Ovary (tissue), 9 donors: Measurements from ENCODE around the gene PSMD12. TPM values are rescaled to one million over a fixed set of nuclear protein-coding genes. Genes with fewer than 3 reads are reported as not detected.
"Not testable (repeated sequence)": the region's sequence is repeated elsewhere in the genome, so short reads cannot be mapped to it uniquely, and the experiment has no call there.

ENCODE experiments used
- DNase-seq, 5 donors: peaks; one replicate each; pipeline ENCODE4 v3.0.0-alpha.2; 2019 to 2020
- H3K27ac ChIP-seq, 2 donors: fragments of 200-600 bp; one replicate each; pipeline versions ENCODE4 v1.5.1 to v1.8.0; 2019 to 2022
- H3K27me3 ChIP-seq: fragments of 200-600 bp; one replicate; pipeline ENCODE4 v1.8.0; 2022
- H3K36me3 ChIP-seq: fragments of 200-600 bp; sonication (generic); one replicate; pipeline ENCODE4 v1.5.1; 2019
- H3K4me1 ChIP-seq: one replicate; pipeline ENCODE4 v1.8.1; 2013; ENCODE audit warnings: mild to moderate bottlenecking, moderate library complexity; ENCODE audit not compliant: insufficient read depth
- H3K4me3 ChIP-seq: fragments of 200-600 bp; sonication (generic); one replicate; pipeline ENCODE4 v1.5.1; 2017
- H3K9me3 ChIP-seq, 2 donors: fragments of 200-600 bp in 1 of 2; sonication (generic) in 1 of 2; one replicate each; pipeline versions ENCODE4 v1.5.1 to v1.8.1; 2013 to 2019; ENCODE audit warnings: mild to moderate bottlenecking in 1 of 2, moderate library complexity in 1 of 2
- CTCF ChIP-seq, 3 donors: fragments of 450-650 bp in 2 of 3; fragments of 200-600 bp in 1 of 3; IDR thresholded peaks; one replicate each; pipeline versions ENCODE4 v1.5.1 to v1.8.0; 2016 to 2022; ENCODE audit warnings: antibody characterized with exemption in 3 of 3, mild to moderate bottlenecking in 1 of 3
- EP300 ChIP-seq: sonication (generic); formaldehyde crosslinking; IDR thresholded peaks from one replicate; pipeline ENCODE4 v1.6.1; 2017; ENCODE audit warnings: antibody characterized with exemption
- POLR2A ChIP-seq: fragments of 450-650 bp; IDR thresholded peaks from one replicate; pipeline ENCODE4 v1.6.1; 2017; ENCODE audit warnings: antibody characterized with exemption, mild to moderate bottlenecking, moderate library complexity
- WGBS, 3 donors: extraction: QIAGEN DNeasy Blood & Tissue Kit in 1 of 3; methylation state at CpG; one replicate each; pipeline versions ENCODE4 v1.1.5 to v1.1.7; 2013 to 2017; 5-methylcytosine and 5-hydroxymethylcytosine counted together
- intact Hi-C, 4 donors: fragments of 100-400 bp; cut with DNase I; formaldehyde crosslinking; loops; one replicate each; pipeline versions ENCODE4 v1.11.0 to v1.15.1; 2022 to 2023
- polyA plus RNA-seq, 2 donors: library from polyadenylated mRNA; stranded (reverse); fragments of 200-250 nt in 1 of 2; fragments of 350-450 nt in 1 of 2; fragmentation: Illumina TruSeq in 1 of 2; extraction: RNeasy Lipid Tissue Mini Kit (QIAGEN cat#74804) in 1 of 2; gene quantifications; one replicate each; pipeline ENCODE4 v1.2.3, GENCODE V29; 2013 to 2014
- total RNA-seq, 7 donors: library from RNA; depleted of rRNA in 2 of 7; stranded (reverse); fragments of >200 nt in 2 of 7; fragmentation: NEBNext Ultra II Directional in 3 of 7; extraction: Animal tissue kit (Norgen Biotek cat#: 25700) in 3 of 7; gene quantifications; one replicate each; pipeline versions ENCODE4 v1.1.0 to v1.2.4, GENCODE V29; 2016 to 2023
- donor health status: DM: no; HTN: no; CAD: no; lungs with moderate emphysema.
- donor health status: DM: no; HTN: no; CAD: no.
- donor health status: Bipolar disorder and iron deficiency.
- donor health status: DM: yes; HTN: yes; CAD: no.
- donor health status: DM: no; HTN: no; CAD: no.
- donor health status: DM: yes; HTN: yes; CAD: no.

PSMD12 gene
- total and polyA plus RNA-seq, 9 donors: 12.4 to 41.7 (median 36.8) TPM

- Histone ChIP-seq H3K27me3 (no peaks in the 10 kb centered on the region), H3K4me1 (no peaks in the 10 kb centered on the region), H3K27ac (no peak overlapping the region), H3K9me3 (no peaks in the 10 kb centered on the region), H3K4me3 (no peak overlapping the region), H3K36me3 (no peaks in the 10 kb centered on the region)
- WGBS, 3 donors: 24 to 33% (median 30%) methylated on average over 3 of the region's 3 CpGs
- DNase-seq: no peak
- TF ChIP-seq POLR2A (no peak), EP300 (no peak), CTCF (IDR thresholded peaks at IDR 0.05) (no peak)
- intact Hi-C loops: no loop called here
Measured at GRCh38 chr17:67322042-67322787, 44.2 kb downstream of the PSMD12 start.

GRCh38 chr17:67321486-67321885 lies 44.9 kb downstream of the PSMD12 start:
- DNase-seq, H3K27me3 ChIP-seq, H3K4me1 ChIP-seq, H3K27ac ChIP-seq, H3K4me3 ChIP-seq, H3K9me3 ChIP-seq, H3K36me3 ChIP-seq, intact Hi-C loops: not testable (repeated sequence)
- WGBS, 3 donors: 74 to 82% (median 77%) methylated on average over 13 of the region's 13 CpGs

GRCh38 chr17:67316781-67317180 lies 49.6 kb downstream of the PSMD12 start:
- Histone ChIP-seq H3K4me1 (no peaks in the 10 kb centered on the region), H3K36me3 (no peaks in the 10 kb centered on the region), H3K27ac (no peak overlapping the region), H3K4me3 (no peak overlapping the region), H3K27me3 (no peaks in the 10 kb centered on the region), H3K9me3 (no peaks in the 10 kb centered on the region)
- TF ChIP-seq CTCF (IDR thresholded peaks at IDR 0.05) (no peak), EP300 (no peak), POLR2A (no peak)
- intact Hi-C loops: no loop called here
- WGBS, 3 donors: 89 to 93% (median 90%) methylated on average over 5 of the region's 5 CpGs
- no peak for DNase-seq

- no peak for TF ChIP-seq CTCF (IDR thresholded peaks at IDR 0.05)
- TF ChIP-seq EP300: no peak
- TF ChIP-seq POLR2A: no peak
- Histone ChIP-seq H3K36me3 (no peaks in the 10 kb centered on the region), H3K4me1 (no peaks in the 10 kb centered on the region), H3K4me3 (no peak overlapping the region), H3K27ac (no peak overlapping the region), H3K9me3 (no peaks in the 10 kb centered on the region), H3K27me3 (no peaks in the 10 kb centered on the region)
- intact Hi-C loops: no loop called here
- DNase-seq: no peak
Measured at GRCh38 chr17:67315865-67316264, 50.5 kb downstream of the PSMD12 start.

- Histone ChIP-seq H3K27ac (no peak overlapping the region), H3K27me3 (no peaks in the 10 kb centered on the region), H3K4me1 (no peaks in the 10 kb centered on the region), H3K9me3 (no peaks in the 10 kb centered on the region), H3K36me3 (no peaks in the 10 kb centered on the region), H3K4me3 (no peak overlapping the region)
- no peak for DNase-seq
- 72 to 76% (median 76%) methylated on average over 6 of the region's 6 CpGs for WGBS, 3 donors
- intact Hi-C loops: no loop called here
- no peak for TF ChIP-seq POLR2A
- TF ChIP-seq CTCF (IDR thresholded peaks at IDR 0.05): no peak
- no peak for TF ChIP-seq EP300
Measured at GRCh38 chr17:67312265-67312664, 54.1 kb downstream of the PSMD12 start.
